IMR-90 (cell line): Measurements from ENCODE around the gene SVIL. TPM values are rescaled to one million over a fixed set of nuclear protein-coding genes. Genes with fewer than 3 reads are reported as not detected.

Experiments
- ATAC-seq: fragments of 200-7000 bp; cut with Tn5 transposase; 2 replicates; pipeline ENCODE4 v1.9.1; 2020; ENCODE audit warnings: low read depth, mild to moderate bottlenecking, moderate library complexity
- BruUV-seq: library from RNA; stranded (reverse); fragments of 400-500 nt; replicated peaks from 2 replicates; lab custom pipeline; 2021; lab: Mats Ljungman, UMichigan
- CTCF ChIA-PET: fragments of 300-600 bp; formaldehyde crosslinking; extraction: SDS; loops from one replicate; lab custom pipeline; 2021; ENCODE audit warnings: antibody characterized with exemption; lab: Yijun Ruan, JAX
- POLR2A ChIA-PET: fragments of 300-600 bp; sonication (Branson Sonifier 250); formaldehyde crosslinking; loops from one replicate; lab custom pipeline; 2022; ENCODE audit warnings: antibody characterized with exemption; ENCODE audit not compliant: unreplicated experiment; lab: Charles Lee
- DNase-seq: peaks from one replicate; pipeline ENCODE4 v3.0.0; 2013
- H2AFZ ChIP-seq: replicated peaks from 2 replicates; pipeline ENCODE3; 2013; ENCODE audit warnings: low read length, mild to moderate bottlenecking; ENCODE audit not compliant: poor library complexity
- H2AK5ac ChIP-seq: 2 replicates; pipeline ENCODE4 v1.6.1; 2013; ENCODE audit warnings: low read depth, low read length, inconsistent platforms
- H2AK9ac ChIP-seq: replicated peaks from 2 replicates; pipeline ENCODE3; 2013; ENCODE audit warnings: mild to moderate bottlenecking, low read depth, low read length, moderate library complexity; ENCODE audit not compliant: poor library complexity
- H2BK120ac ChIP-seq: 2 replicates; pipeline ENCODE4 v1.6.1; 2013; ENCODE audit warnings: low read depth, low read length, inconsistent platforms
- H2BK15ac ChIP-seq: 3 replicates; pipeline ENCODE4 v1.6.1; 2013; ENCODE audit warnings: low read depth, low read length, inconsistent platforms
- H2BK20ac ChIP-seq: 2 replicates; pipeline ENCODE4 v1.6.1; 2013; ENCODE audit warnings: low read depth, mild to moderate bottlenecking, inconsistent platforms, low read length, moderate library complexity
- H2BK5ac ChIP-seq: 2 replicates; pipeline ENCODE4 v1.6.1; 2013; ENCODE audit warnings: mild to moderate bottlenecking, low read depth, low read length, inconsistent platforms; ENCODE audit not compliant: poor library complexity, severe bottlenecking
- H3K14ac ChIP-seq: replicated peaks from 2 replicates; pipeline ENCODE4 v1.6.1; 2013; ENCODE audit warnings: low read depth, low read length, inconsistent platforms
- H3K18ac ChIP-seq: 2 replicates; pipeline ENCODE4 v1.6.1; 2013; ENCODE audit warnings: low read depth, low read length, control low read depth
- H3K23ac ChIP-seq: 2 replicates; pipeline ENCODE4 v1.6.1; 2013; ENCODE audit warnings: low read depth, low read length, inconsistent platforms
- H3K27ac ChIP-seq: 2 replicates; pipeline ENCODE4 v1.5.1; 2013; ENCODE audit warnings: mild to moderate bottlenecking, control low read depth, low read length; ENCODE audit not compliant: insufficient read depth
- H3K27me3 ChIP-seq: 2 replicates; pipeline ENCODE4 v1.6.1; 2013; ENCODE audit warnings: low read length; ENCODE audit not compliant: control insufficient read depth, insufficient read depth
- H3K36me3 ChIP-seq: 2 replicates; pipeline ENCODE4 v1.6.1; 2013; ENCODE audit warnings: low read length, mixed read lengths; ENCODE audit not compliant: control insufficient read depth, insufficient read depth
- H3K4ac ChIP-seq: 2 replicates; pipeline ENCODE4 v1.6.1; 2013; ENCODE audit warnings: low read depth, low read length, inconsistent platforms
- H3K4me1 ChIP-seq: 2 replicates; pipeline ENCODE4 v1.6.1; 2013; ENCODE audit warnings: low read length, mixed read lengths; ENCODE audit not compliant: control insufficient read depth, insufficient read depth
- H3K4me2 ChIP-seq: 2 replicates; pipeline ENCODE4 v1.6.1; 2013; ENCODE audit warnings: low read depth, mild to moderate bottlenecking, control low read depth, low read length, moderate library complexity
- H3K4me3 ChIP-seq: 2 replicates; pipeline ENCODE4 v1.5.1; 2013; ENCODE audit warnings: low read depth, mild to moderate bottlenecking, control low read depth, low read length, moderate library complexity; ENCODE audit not compliant: insufficient read depth
- H3K56ac ChIP-seq: 2 replicates; pipeline ENCODE4 v1.6.1; 2013; ENCODE audit warnings: low read length, inconsistent platforms; ENCODE audit not compliant: insufficient read depth; ENCODE audit errors: extremely low read depth
- H3K79me1 ChIP-seq, 2 experiments: 2 replicates each; pipeline ENCODE4 v1.6.1; 2013; ENCODE audit warnings: low read length in 2 of 2, inconsistent platforms in 1 of 2, low read depth in 1 of 2
- H3K9ac ChIP-seq: 2 replicates; pipeline ENCODE4 v1.6.1; 2013; ENCODE audit warnings: low read depth, low read length, control low read depth
- H3K9me1 ChIP-seq: 2 replicates; pipeline ENCODE4 v1.6.1; 2013; ENCODE audit warnings: low read length, inconsistent platforms; ENCODE audit not compliant: insufficient read depth
- H3K9me3 ChIP-seq: 2 replicates; pipeline ENCODE4 v1.6.1; 2013; ENCODE audit warnings: low read length; ENCODE audit not compliant: control insufficient read depth, insufficient read depth
- H4K20me1 ChIP-seq: 2 replicates; pipeline ENCODE4 v1.6.1; 2013; ENCODE audit warnings: low read length, inconsistent platforms; ENCODE audit not compliant: insufficient read depth
- H4K5ac ChIP-seq: 2 replicates; pipeline ENCODE4 v1.6.1; 2013; ENCODE audit warnings: mild to moderate bottlenecking, low read depth, low read length, control low read depth
- H4K8ac ChIP-seq, 2 experiments: 2 replicates each; pipeline ENCODE4 v1.6.1; 2013; ENCODE audit warnings: low read depth in 2 of 2, low read length in 2 of 2, control low read depth in 1 of 2, inconsistent platforms in 1 of 2
- H4K91ac ChIP-seq: 2 replicates; pipeline ENCODE4 v1.6.1; 2013; ENCODE audit warnings: low read depth, low read length, inconsistent platforms; ENCODE audit not compliant: insufficient read depth
- BHLHE40 ChIP-seq: fragments of 150-350 bp; IDR thresholded peaks from 2 replicates; pipeline ENCODE4 v1.6.1; 2016; ENCODE audit warnings: mild to moderate bottlenecking, low read depth, low read length
- POLR2A ChIP-seq: IDR thresholded peaks from 2 replicates; pipeline ENCODE4 v1.6.1; 2012; ENCODE audit warnings: mild to moderate bottlenecking, low read depth, low read length
- RCOR1 ChIP-seq: IDR thresholded peaks from 2 replicates; pipeline ENCODE4 v1.6.1; 2012; ENCODE audit warnings: mild to moderate bottlenecking, low read length, improper control_type of control experiment; ENCODE audit not compliant: insufficient replicate concordance
- WGBS, 2 experiments: methylation state at CpG; one replicate each; pipeline versions ENCODE4 v1.1.5 to v1.1.7; 2013; ENCODE audit warnings: missing lambda C conversion rate in 2 of 2; ENCODE audit not compliant: insufficient read length in 1 of 2; ENCODE audit errors: extremely low coverage in 2 of 2; 5-methylcytosine and 5-hydroxymethylcytosine counted together
- dilution Hi-C: fragments of 300-500 bp; cut with HindIII; formaldehyde crosslinking; loops from one replicate; pipeline ENCODE4 v1.14.3; 2018; ENCODE audit warnings: low sequenced_read_pairs; ENCODE audit not compliant: unreplicated experiment
- in situ Hi-C: fragments of 300-500 bp; cut with MboI; formaldehyde crosslinking; loops from 3 replicates; pipeline ENCODE4 v1.14.3; 2019; ENCODE audit warnings: low sequenced_read_pairs, inconsistent platforms, mixed read lengths
- intact Hi-C: fragments of 100-400 bp; cut with micrococcal nuclease; formaldehyde crosslinking; loops from 2 replicates; pipeline ENCODE4 v1.10.0; 2022
- polyA plus RNA-seq, 3 experiments: library from polyadenylated mRNA; depleted of rRNA; stranded (reverse); fragments of >200 nt; gene quantifications; 2 replicates each; pipeline ENCODE4 v1.2.3, GENCODE V29; 2012; ENCODE audit warnings: low replicate concordance in 1 of 3
- total RNA-seq: library from RNA; depleted of rRNA; stranded (reverse); fragments of >200 nt; gene quantifications from 2 replicates; pipeline ENCODE4 v1.2.3, GENCODE V29; 2012

Gene SVIL
- total and polyA plus RNA-seq, 2 of the 4 experiments (the other 2 are of a cell fraction) = 11.5 to 11.6 TPM

DNA sequence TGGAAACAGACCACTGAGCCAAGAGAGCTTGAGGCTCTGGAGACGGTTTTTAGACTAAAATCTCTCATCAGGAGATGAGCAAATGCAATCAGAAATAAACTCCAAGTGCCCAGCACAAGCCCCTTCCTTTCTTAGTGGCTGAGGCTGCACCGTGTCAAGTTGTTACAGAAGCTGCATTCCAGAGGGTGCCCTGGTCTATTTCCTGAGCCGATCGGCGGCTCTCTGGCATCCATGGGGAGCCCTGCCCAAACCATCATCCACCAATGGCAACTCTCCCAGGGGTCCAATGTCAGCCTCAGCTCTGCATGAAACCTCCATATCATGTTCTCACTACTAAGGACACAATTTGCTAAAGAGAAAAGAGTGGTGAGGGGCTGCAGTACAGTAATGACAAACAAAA, 89.6 kb downstream of the SVIL start:
- Histone ChIP-seq H3K56ac (no peak overlapping the region), H3K18ac (no peak overlapping the region), H2AK9ac (no peak overlapping the region), H3K9ac (no peak overlapping the region), H3K4ac (no peak overlapping the region), H3K23ac (no peak overlapping the region), H2BK15ac (no peak overlapping the region), H3K9me3 (no peaks in the 10 kb centered on the region), H4K8ac (no peak overlapping the region), H3K4me1 (peaks cover 2% of the 10 kb centered on the region; the same call in 1 of the 2 replicates), H3K27me3 (no peaks in the 10 kb centered on the region), H3K4me3 (no peak overlapping the region), H3K9me1 (0 out of 2 replicates have a peak, but pooled peaks cover 2% of the 10 kb centered on the region), H2BK120ac (no peak overlapping the region), H4K91ac (no peak overlapping the region), H4K5ac (no peak overlapping the region), H4K20me1 (peaks cover 19% of the 10 kb centered on the region; the same call in 1 of the 2 replicates), H3K79me1 (peaks cover 4 to 57% of the 10 kb centered on the region in 2 experiments; a peak in 3 of 4 replicates), H2AK5ac (no peak overlapping the region), H3K4me2 (no peak overlapping the region), H3K36me3 (peaks cover 7% of the 10 kb centered on the region), H2BK5ac (no peak overlapping the region), H3K14ac (no peak overlapping the region), H2AFZ (no peak overlapping the region), H2BK20ac (no peak overlapping the region), H3K27ac (no peak overlapping the region)
- in situ Hi-C loops = no loop called here
- intact Hi-C loops = no loop called here
- TF ChIP-seq BHLHE40 (no peak), POLR2A (no peak), RCOR1 (no peak)
- DNase-seq = no peak
- ChIA-PET POLR2A (no interaction called here), CTCF (no interaction called here)
- dilution Hi-C loops = no loop called here
- WGBS, 2 experiments = 36% methylated on average over 2 of the region's 5 CpGs; no CpG with 5 or more reads in 1 of the 2 experiments
- no peak for ATAC-seq
- BruUV-seq = no TSS peak
